HG03196 (cell line): Measurements from ENCODE around the gene GPC6.
"Not testable (repeated sequence)": the region's sequence is repeated elsewhere in the genome, so short reads cannot be mapped to it uniquely, and the experiment has no call there.

Source experiments
- ATAC-seq: cut with Tn5 transposase; IDR thresholded peaks from one replicate; pipeline ENCODE4 v1.9.1; 2021; ENCODE audit not compliant: unreplicated experiment

GPC6 gene

DNA sequence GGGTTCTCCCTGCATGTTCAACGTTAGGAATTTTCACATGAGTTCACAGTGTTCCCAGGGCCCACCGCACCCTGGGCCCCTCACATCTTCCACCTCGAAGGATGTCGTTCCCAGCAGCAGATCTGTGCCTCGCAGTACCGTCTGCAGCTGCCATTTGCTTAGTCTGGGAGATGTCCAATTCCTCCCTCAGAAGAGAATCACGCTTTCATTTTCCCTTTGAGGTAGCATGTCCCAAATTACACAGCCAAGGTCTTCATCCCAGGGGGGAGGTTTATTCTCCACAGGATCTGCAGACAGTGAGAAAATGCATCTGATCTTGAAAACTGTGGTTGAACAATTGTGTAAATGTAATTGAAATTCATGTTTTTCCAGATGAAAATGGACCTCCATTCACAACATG, 1102.7 kb downstream of the GPC6 start:
- no peak for ATAC-seq

DNA sequence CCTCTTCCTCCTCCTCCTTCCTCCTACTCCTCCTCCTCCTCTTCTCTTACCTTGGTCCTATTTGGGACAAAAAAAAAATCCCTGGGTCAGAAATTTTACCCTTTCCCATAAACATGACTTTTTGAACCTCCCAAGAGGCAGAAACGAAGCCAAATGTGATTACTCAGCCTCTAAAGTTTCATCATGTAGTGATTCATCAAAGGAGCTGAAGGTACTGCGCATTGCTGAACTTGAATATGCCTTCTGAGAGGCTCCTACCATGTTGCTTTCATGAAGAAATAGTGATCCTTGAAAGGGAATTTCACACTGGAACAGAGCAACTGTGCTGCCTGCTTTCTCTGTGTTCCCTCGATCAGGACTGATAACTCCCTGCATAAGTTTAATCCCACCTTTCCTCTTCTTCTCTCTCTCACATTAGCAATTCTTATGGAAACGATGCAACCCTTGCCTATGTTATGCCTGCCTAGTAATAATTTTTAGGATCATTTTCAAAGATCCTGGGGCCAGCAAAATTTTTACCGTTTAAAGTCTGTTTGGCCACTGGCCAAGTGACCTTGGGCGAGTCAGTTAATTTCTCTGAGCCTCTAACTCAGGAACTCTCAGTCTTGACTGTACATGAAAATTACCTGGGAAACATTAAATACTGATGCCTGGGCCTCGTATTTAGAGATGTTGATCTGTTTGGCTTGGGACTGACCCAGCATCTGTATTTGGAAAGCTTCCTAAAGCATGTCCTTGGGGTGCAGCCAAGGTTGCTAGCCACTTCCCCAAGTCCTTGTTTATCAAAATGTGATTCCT, 1103.3 kb downstream of the GPC6 start:
- no peak for ATAC-seq

DNA sequence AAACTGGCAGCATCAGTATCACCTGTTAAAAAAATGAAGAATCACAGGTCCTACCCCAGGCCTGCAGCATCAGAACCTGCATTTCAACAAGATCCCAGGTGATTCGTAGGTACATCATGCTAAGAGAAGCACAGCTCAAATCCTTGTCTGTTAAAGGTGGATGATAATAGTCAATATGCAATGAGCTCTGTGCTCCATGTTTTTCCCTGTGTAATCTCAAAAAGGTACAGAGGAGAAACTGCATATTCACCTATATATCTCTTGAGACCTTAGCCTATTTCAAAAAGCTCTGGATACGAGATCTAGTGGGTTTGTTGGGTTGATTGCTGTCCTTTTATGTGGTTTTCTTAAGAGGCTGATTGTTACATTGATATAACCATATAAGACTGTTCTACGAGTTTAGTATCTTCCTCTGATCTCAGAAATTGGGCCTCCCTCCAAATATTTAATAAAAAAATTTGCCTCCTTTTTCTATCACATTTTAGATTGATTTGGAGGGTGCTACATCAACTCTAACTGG, 1104.0 kb downstream of the GPC6 start:
- ATAC-seq = no peak

DNA sequence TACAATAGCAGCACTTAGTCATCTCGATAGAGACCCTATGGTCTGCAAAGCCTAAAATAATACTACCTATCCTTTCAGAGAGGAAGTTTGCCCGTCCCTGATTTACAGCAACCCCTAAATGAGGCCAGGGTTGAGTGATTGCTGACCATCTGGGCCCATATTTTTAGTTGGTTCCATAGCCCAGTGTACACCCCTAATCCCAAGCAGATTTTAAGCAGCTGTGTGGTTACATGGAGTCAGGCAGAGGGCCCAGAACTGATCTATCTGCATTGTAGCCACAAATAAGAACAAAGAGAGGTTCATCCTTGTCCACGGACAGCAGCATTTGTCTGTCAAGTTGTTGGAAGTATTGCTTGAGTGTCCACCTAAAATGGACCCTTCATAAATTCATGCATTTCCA, 1104.7 kb downstream of the GPC6 start:
- ATAC-seq = no peak

DNA sequence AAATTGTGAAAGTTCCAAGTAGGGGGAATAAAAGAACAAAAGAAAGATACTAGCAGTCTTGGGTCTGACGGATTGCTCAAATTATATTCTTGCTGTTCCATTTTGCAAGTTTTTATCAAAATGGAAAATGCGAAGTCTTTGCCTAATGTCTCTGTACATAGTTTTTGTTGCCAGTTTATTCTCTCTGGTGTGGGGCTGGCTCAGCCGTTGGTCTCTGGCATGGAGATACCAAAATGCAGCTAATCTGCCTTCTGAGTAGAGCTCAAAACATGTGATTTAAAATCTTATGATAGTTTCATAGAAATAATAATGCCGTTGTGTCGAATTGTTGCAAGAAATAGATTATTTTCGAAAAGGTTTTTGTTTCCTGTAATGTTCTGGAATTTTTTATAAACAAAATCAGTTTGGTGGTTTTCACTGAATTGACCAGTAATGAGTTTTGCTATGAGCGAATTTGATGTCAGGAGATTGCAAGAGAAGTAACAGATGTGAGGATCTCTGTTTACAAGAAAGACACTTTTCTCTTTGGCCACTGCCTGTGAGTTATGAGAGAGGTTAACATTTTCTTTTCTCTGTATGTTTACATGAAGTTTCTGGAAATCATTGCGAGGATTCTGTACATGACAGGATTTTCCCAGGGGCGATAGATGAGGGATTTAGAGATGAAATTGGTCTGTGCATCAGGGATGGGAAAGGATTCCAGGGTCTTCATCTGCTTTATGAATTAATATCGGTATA, 1105.9 kb downstream of the GPC6 start:
- no peak for ATAC-seq

DNA sequence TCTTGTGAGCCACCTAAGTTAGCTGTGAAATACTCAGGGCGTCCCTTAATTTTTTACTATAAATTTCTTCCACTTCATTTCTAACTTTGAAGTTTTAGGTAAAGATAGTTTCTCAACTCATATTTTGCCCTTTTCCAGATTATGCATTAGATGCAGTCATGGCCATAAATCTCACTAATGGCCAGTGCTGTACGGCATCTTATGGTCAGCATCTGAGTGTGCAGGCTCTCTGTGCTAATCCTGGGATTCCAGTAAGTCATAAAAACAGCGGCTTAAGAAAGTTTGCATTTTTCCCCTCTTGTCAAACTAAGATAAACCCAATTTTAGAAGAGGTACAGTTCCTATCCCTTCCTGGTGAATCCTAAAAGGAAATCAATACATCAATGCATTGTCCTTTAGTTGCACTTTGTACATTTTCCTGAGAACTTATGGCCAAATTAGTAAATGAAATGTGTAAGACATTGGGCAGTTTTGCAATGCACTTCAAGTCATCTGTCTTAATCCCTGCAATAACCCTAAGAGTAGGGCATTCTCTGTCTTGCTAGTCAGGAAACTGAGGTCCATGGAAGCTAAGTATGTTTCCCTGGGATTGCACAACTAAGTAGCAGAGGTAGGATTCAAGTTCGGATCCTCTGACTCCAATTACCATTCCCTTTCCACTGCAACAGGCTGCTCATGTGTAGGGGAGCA, 1106.7 kb downstream of the GPC6 start:
- ATAC-seq = no peak

DNA sequence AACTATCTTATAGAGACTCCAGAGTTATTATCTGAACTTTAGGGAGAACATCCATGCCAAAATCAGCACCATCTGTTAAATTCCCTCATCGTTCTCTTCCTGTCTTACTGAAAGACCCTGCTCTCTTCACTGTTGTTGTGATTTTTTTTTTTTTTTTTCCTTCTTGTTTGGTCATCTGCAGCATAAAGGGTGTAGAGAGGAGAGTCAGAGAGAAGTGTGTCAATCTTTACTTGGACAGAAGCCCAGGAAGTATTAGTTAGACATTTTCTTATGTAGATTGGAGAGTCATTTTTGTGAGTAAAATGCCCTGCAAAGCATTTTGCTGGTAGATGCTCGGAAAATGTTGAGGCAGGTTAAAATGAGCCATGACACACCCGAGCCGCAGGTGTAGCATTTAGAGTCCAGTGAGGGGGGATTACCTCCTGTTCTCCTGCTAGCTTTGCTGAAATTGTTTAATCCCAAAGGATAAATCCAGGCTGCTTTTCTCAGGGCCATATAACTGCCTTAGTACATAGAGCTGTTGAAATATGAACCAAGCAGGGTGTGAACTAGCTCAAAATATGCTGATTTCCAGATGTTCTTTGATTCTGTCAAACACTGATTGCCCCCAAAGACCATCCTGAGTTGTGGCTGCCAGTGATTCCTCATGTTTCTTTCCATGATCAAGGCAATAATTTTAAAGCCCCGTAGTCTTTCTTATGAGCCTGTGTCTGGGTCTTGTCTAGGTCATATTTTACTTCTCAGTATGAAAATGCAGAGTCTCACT, 1109.3 kb downstream of the GPC6 start:
- no peak for ATAC-seq

DNA sequence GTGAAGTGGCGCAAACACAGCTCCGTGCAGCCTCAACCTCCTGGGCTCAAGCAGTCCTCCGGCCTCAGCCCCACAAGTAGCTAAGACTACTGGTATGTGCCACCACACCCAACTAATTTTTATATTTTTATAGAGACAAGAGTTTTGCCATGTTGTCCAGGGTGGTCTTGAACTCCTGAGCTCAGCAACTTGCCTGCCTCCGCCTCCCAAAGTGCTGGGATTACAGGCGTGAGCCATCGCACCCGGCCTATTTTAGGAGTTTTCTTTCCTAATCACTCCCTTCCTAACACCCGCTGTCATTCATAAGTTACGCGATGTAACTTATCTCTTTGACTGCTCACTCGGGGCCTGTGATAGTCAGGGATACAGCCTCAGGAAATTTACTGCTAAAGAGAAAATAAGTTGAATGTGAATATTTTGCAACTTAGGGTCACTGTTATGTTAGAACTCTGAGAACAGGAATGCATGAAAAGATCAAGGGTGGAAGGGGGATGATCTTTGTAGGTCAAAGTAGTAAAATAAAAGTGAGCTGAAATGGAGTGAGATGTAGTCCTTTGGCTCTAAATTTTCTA, 1112.6 kb downstream of the GPC6 start:
- ATAC-seq = no peak

DNA sequence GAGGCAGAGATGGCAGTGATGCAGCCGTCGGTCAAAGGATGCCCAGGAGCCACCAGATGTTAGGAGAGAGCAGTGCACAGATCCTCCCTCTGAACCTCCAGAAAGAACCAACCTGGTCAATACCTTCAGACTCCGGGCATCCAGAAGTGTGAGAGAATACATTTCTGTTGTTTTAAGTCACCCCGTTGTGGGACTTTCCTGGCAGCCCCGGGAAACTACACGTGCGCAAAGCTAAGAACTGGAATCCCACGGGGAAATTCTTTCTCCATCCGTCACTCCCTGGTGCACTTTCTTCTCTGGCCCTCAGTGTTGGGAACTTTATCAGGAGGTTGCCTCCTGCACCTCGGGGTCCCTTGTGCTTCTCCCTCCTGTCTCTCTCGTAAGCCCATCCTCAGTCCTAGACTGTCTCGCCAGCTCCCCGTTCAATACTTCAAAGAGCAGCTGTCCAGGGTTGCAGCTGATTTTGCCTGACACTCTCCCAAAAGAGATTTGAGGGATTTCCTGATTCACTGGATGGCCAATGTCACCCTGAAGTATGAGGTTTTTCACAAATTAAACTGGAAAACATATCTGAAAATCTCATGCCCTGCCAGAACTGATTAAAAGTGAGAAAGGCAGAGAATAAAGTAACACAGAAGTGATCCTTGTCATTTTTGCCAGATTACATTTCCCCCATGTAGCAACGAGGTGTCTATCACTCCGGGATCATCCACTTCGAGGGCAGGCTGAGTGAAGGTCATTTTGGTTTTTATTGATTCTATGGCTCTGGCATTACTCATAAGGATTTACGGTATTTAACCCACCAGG, 1116.0 kb downstream of the GPC6 start:
- no peak for ATAC-seq

DNA sequence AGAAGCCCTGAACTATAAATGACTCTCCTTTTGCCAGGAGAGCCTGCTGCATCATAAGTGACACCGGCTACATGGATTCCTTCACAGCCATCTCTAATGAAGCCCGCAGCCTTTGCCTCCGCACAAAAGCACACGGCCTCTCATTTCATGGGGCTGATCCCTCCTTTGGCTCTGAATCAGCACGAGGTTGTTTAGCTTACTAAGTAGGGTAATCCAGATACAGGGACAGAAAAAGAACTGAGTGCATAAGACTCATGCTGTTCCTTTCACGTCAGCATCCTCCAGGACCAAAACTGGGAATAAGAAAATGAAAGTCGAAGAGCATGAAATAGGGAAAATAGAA, 1116.6 kb downstream of the GPC6 start:
- ATAC-seq = no peak

DNA sequence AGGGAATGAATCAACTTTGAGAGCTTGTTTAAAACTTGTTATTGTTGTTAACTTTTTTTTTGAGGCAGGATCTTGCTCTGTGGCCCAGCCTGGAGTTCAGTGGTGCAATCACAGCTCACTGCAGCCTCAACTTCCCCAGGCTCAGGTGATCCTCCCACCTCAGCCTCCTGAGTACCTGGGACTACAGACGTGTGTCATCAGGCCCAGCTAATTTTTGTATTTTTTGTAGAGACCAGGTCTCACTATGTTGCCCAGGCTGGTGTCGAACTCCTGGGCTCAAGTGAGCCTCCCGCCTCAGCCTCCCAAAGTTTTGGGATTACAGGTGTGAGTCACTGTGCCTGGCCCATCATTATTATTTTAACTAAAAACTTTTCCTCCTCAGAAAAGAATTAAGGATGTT, 1117.1 kb downstream of the GPC6 start:
- not testable (repeated sequence) for ATAC-seq

DNA sequence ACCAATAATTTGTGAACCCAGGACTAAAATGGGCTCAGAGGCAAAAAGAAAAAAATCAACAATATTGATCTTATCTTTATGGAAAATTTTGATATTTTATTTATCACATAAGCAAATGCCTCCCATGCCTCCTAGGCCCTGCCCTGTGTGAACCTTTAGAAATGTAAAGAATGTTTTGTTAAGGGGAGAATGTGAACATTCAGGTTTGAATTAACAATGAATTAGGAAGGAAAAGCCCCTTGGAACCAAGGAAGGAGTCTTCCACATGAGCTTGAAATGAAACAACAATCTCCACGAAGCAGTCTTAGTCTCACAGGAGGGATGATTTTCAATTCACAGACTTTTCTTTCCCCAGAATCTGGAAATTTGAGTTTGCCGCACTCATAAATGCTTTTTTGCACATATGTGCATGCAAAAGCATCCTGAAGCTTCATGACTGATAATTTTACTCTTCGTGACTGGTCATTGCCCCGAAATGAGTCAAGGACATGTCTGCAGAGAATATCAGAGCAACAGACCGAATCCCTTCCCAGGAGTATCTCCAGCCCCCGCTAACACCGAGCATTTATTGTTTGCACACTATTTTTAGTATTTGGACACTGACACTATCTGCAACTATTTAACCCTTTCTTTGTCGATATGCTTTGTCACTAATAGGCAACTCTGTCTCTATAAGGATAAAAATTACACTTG, 1117.7 kb downstream of the GPC6 start:
- ATAC-seq = no peak

DNA sequence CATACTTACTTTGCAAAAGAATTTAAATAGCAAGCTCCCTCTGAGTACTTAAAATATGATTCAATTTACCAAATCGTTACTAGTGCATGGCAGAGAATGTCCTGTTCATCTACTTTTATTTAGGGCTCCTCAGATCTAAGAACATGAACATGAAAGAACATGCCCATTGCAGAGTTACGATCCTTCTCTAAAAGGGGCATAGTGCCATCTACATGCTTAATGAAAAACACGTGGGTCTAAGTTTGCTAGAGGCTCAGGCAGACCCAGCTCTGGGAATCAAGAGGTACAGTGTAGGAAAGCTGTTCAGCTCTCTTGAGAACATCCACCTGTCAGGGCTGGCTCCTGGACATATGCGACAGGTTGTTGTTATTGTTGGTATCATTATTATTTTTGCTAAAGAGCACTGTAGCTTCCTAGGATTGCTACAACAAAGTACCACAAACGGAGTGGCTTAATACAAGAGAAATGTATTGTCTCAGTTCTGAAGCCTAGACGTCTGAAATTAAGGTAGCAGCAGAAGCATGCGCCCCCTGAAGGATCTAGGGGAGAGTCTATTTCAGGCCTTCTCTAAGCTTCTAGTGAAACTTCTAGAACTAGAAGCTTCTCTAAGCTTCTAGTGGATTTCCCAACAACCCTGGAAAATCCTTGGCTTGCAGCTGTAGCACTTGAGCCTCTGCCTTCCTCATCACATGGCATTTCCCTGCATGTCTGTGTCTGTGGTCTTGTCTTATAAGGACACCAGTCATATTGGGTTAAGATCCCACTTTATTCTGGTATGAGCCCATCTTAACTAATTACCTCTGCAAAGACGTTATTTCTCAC, 1119.0 kb downstream of the GPC6 start:
- no peak for ATAC-seq

DNA sequence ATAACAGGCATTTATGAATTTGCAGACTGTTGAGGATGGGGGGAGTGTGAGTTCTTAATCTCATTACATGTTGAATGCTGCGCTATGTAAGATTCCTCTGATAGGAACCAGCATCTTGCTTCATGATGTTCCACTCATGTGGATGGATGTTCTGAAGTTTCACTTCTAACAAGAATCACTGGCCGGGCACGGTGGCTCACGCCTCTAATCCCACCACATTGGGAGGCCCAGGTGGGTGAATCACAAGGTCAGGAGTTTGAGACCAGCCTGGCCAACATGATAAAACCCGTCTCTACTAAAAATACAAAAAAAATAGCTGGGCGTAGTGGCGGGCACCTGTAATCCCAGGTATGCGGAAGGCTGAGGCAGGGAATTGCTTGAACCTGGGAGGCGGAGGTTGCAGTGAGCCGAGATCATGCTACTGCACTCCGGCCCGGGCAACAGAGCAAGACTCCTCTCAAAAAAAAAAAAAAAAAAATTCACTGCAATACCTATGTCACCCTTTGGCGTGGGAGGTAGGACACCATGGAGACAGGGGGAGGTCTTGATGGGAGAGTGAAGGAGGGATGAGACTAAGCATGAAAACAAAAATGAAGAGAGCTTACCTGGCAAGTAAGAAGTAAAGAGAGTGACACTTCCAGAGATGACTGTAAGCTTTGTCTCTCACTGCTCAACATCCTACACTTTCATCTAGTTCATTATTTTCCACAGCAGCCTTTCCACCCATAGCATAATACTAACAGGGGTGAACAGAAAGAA, 1119.8 kb downstream of the GPC6 start:
- ATAC-seq = no peak

DNA sequence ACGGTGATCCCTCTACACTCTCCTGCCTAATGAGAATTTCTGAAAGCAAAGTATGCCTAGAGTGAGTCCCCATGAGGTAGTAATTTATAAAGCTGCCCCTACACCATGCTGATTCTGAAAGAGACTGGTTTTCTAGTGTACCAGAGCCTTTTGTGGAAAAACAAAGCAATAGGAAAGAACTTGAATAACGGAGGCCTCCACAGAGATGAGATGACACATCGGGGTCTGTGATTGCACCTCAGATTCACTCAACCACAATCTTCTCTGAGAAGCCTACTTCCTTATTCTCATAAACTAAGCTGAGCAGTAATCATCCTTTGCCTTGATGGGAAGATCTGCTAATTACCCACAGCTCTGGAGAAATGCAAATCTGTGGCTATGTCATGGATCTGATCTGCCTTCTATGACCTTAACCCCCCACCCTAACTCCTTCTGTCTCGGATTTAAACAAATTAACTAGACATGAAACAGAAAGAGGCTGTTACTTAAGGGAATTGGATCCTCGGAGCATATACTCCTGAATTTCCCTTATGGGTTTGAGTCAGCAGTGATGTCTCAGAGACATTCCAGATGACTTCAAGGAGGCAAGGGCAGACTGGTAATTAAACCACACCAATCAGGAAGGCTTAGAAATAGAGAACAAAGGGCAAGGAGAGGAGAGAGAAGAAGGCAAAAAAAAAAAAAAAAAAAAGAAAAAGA, 1124.8 kb downstream of the GPC6 start:
- no peak for ATAC-seq

DNA sequence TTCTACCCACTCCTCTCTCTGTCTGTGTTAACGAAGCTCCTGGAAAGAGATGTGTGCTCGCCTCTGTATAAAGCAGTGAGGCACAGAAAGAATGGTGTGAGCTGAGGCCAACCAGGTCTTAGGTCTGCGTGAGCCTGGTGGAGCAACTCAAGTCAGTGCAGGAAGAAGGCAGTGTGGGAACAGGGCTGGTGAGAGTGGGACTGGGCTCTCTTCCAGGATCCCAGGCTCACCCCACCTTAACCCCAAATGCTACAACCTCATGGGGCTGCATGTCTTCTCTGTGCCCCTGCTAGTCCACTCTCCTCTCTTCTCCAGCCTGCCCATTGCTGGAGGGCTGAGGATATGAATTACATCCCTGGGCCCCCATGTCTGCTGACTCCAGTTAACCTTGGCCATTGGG, 1125.5 kb downstream of the GPC6 start:
- ATAC-seq = no peak

DNA sequence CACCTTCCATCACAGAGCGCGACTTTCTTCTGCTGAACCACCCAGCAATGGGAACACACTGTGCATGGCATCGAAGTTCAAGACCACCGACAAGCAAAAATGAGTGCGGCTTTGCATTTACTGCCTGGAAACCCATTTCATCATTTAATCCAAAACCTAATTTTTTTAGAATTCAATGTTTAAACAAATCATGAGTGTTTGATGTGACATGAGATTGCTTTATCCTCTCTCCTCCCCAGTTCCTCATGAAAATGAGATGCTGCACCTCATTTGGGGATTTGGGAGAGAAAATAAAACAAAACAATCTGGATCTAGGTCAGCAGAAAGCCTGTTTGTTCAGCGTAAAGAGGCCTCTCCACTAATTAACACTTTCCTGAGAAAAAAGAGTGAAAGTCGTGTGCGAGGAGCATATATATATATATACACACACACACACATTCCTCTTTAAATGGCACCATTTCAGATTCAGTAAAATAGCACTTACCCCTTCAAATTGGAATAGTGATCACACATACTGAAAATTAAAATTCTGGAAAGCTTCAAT, 1126.6 kb downstream of the GPC6 start:
- ATAC-seq = no peak
